K562 (cell line): ENCODE results near the gene NAPB. TPM values are rescaled to one million over a fixed set of nuclear protein-coding genes. Genes with fewer than 3 reads are reported as not detected.
A peak's percentile ranks its signal among the peaks of the same experiment; 100 is the strongest.

Source experiments
- CSDE1 ChIP-seq, 2 experiments: fragments of 450-650 bp; IDR thresholded peaks; 2 replicates each; pipeline ENCODE4 v1.6.1; 2016; ENCODE audit warnings: mild to moderate bottlenecking in 1 of 2
- NELFE ChIP-seq: IDR thresholded peaks from 2 replicates; pipeline ENCODE4 v1.6.1; 2011; ENCODE audit warnings: mild to moderate bottlenecking; ENCODE audit not compliant: insufficient read depth, insufficient read length
- ZNF785 ChIP-seq: fragments of 250-450 bp; sonication (Bioruptor Pico); IDR thresholded peaks from 2 replicates; pipeline ENCODE4 v1.4.0; 2020; ENCODE audit warnings: mild to moderate bottlenecking
- polyA plus RNA-seq, 8 experiments: library from polyadenylated mRNA; depleted of rRNA in 4 of 8; stranded (reverse) in 5 of 8; unstranded in 3 of 8; fragments of >200 nt; fragmentation: Nextera tagmentation in 2 of 8; fragmentation: Illumina TruSeq in 1 of 8; extraction: Ambion mirVana in 2 of 8; extraction: Trizol in 1 of 8; gene quantifications; 2 replicates each; pipeline versions ENCODE4 v1.2.1 to v1.2.3, GENCODE V29; 2011 to 2014; ENCODE audit warnings: inconsistent platforms in 1 of 8, missing spikeins in 1 of 8
- total RNA-seq, 7 experiments: library from RNA; depleted of rRNA in 6 of 7; stranded (reverse); fragments of >200 nt in 6 of 7; fragmentation: Illumina TruSeq in 2 of 7; extraction: Trizol in 2 of 7; gene quantifications; 2 replicates each; pipeline versions ENCODE4 v1.2.1 to v1.2.3, GENCODE V29; 2011 to 2021; ENCODE audit warnings: low replicate concordance in 1 of 7
- TF ChIP-seq, protein P1 (sequence below): fragments of 450-650 bp; IDR thresholded peaks from 2 replicates; pipeline ENCODE4 v1.6.1; 2016; ENCODE audit warnings: mild to moderate bottlenecking, moderate library complexity
- TF ChIP-seq, protein P2 (sequence below): fragments of 250-450 bp; sonication (Bioruptor Pico); IDR thresholded peaks from 2 replicates; pipeline ENCODE4 v1.8.0; 2021; ENCODE audit warnings: moderate library complexity, mild to moderate bottlenecking, inconsistent platforms
- TF ChIP-seq, protein P3 (sequence below): sonication (generic); formaldehyde crosslinking; IDR thresholded peaks from 2 replicates; pipeline ENCODE4 v1.8.1; 2023; ENCODE audit warnings: mild to moderate bottlenecking, missing genetic modification reagents

The NAPB gene
- total and polyA plus RNA-seq, 9 of the 15 experiments (the other 6 are each of a cell fraction or from before 2014, with no cell fraction given), result 1.4 to 7.7 (median 5.2) TPM

DNA sequence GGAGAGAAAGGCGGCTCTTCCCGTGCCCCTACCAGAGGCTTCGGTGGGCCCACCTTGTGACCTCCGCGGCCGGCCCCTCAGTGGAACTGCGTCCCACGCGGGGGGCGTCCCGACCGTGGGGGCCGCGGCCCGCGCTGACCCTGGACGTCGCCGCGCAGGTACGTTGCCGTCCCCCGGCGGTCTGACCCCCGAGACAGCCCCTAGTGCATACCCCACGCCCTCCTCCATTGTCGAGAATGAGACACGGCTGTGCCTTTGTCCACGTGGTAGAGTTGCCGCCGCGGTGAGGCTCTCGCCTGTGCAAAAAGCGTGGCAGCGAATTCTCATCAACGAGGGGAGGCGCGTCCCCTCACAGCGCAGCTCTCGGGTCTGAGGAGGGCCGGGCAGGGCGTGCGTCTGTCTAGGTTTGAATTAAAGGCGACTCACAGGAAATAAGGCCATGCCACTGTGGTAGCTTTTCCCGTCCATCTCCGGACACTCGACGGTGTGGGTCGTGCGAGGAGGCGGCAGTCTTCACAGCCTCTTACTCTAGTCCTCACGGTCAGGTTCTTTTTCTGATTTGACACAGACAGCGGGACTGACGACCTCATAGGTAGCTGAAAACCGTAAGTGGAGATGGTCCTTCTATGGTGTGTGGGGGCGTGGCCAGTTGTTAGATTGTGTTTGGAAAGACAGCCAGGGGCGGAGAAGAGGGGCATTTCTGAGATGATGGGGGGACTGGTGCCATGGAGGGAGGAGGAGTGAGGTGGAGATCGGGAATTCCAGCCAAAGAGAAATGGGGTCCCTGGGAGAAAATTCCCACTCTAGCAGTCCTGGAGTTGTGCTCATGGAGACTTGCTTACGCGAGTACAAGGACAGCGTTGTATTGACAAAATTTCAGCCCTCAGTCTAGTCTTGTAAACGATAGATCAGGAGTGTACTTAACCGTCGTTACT lies 70.1 kb downstream of the NAPB start (continued):
- TF ChIP-seq, protein P1, sequence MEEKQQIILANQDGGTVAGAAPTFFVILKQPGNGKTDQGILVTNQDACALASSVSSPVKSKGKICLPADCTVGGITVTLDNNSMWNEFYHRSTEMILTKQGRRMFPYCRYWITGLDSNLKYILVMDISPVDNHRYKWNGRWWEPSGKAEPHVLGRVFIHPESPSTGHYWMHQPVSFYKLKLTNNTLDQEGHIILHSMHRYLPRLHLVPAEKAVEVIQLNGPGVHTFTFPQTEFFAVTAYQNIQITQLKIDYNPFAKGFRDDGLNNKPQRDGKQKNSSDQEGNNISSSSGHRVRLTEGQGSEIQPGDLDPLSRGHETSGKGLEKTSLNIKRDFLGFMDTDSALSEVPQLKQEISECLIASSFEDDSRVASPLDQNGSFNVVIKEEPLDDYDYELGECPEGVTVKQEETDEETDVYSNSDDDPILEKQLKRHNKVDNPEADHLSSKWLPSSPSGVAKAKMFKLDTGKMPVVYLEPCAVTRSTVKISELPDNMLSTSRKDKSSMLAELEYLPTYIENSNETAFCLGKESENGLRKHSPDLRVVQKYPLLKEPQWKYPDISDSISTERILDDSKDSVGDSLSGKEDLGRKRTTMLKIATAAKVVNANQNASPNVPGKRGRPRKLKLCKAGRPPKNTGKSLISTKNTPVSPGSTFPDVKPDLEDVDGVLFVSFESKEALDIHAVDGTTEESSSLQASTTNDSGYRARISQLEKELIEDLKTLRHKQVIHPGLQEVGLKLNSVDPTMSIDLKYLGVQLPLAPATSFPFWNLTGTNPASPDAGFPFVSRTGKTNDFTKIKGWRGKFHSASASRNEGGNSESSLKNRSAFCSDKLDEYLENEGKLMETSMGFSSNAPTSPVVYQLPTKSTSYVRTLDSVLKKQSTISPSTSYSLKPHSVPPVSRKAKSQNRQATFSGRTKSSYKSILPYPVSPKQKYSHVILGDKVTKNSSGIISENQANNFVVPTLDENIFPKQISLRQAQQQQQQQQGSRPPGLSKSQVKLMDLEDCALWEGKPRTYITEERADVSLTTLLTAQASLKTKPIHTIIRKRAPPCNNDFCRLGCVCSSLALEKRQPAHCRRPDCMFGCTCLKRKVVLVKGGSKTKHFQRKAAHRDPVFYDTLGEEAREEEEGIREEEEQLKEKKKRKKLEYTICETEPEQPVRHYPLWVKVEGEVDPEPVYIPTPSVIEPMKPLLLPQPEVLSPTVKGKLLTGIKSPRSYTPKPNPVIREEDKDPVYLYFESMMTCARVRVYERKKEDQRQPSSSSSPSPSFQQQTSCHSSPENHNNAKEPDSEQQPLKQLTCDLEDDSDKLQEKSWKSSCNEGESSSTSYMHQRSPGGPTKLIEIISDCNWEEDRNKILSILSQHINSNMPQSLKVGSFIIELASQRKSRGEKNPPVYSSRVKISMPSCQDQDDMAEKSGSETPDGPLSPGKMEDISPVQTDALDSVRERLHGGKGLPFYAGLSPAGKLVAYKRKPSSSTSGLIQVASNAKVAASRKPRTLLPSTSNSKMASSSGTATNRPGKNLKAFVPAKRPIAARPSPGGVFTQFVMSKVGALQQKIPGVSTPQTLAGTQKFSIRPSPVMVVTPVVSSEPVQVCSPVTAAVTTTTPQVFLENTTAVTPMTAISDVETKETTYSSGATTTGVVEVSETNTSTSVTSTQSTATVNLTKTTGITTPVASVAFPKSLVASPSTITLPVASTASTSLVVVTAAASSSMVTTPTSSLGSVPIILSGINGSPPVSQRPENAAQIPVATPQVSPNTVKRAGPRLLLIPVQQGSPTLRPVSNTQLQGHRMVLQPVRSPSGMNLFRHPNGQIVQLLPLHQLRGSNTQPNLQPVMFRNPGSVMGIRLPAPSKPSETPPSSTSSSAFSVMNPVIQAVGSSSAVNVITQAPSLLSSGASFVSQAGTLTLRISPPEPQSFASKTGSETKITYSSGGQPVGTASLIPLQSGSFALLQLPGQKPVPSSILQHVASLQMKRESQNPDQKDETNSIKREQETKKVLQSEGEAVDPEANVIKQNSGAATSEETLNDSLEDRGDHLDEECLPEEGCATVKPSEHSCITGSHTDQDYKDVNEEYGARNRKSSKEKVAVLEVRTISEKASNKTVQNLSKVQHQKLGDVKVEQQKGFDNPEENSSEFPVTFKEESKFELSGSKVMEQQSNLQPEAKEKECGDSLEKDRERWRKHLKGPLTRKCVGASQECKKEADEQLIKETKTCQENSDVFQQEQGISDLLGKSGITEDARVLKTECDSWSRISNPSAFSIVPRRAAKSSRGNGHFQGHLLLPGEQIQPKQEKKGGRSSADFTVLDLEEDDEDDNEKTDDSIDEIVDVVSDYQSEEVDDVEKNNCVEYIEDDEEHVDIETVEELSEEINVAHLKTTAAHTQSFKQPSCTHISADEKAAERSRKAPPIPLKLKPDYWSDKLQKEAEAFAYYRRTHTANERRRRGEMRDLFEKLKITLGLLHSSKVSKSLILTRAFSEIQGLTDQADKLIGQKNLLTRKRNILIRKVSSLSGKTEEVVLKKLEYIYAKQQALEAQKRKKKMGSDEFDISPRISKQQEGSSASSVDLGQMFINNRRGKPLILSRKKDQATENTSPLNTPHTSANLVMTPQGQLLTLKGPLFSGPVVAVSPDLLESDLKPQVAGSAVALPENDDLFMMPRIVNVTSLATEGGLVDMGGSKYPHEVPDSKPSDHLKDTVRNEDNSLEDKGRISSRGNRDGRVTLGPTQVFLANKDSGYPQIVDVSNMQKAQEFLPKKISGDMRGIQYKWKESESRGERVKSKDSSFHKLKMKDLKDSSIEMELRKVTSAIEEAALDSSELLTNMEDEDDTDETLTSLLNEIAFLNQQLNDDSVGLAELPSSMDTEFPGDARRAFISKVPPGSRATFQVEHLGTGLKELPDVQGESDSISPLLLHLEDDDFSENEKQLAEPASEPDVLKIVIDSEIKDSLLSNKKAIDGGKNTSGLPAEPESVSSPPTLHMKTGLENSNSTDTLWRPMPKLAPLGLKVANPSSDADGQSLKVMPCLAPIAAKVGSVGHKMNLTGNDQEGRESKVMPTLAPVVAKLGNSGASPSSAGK, result peak; percentile 54
- TF ChIP-seq, protein P2, sequence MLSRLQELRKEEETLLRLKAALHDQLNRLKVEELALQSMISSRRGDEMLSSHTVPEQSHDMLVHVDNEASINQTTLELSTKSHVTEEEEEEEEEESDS, result no peak
- no peak for TF ChIP-seq CSDE1 (IDR thresholded peaks at IDR 0.05)
- TF ChIP-seq, protein P3, sequence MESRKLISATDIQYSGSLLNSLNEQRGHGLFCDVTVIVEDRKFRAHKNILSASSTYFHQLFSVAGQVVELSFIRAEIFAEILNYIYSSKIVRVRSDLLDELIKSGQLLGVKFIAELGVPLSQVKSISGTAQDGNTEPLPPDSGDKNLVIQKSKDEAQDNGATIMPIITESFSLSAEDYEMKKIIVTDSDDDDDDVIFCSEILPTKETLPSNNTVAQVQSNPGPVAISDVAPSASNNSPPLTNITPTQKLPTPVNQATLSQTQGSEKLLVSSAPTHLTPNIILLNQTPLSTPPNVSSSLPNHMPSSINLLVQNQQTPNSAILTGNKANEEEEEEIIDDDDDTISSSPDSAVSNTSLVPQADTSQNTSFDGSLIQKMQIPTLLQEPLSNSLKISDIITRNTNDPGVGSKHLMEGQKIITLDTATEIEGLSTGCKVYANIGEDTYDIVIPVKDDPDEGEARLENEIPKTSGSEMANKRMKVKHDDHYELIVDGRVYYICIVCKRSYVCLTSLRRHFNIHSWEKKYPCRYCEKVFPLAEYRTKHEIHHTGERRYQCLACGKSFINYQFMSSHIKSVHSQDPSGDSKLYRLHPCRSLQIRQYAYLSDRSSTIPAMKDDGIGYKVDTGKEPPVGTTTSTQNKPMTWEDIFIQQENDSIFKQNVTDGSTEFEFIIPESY (CRISPR knock-in tag), result no peak
- no peak for TF ChIP-seq ZNF785
- TF ChIP-seq NELFE, result no peak
